HG03432 (cell line): ENCODE data around the gene CD40.

Experiments used
- ATAC-seq: cut with Tn5 transposase; IDR thresholded peaks from one replicate; pipeline ENCODE4 v1.9.1; 2021; ENCODE audit warnings: mild to moderate bottlenecking, moderate library complexity; ENCODE audit not compliant: unreplicated experiment

The CD40 gene

GRCh38 chr20:46142124-46142523 lies 24.0 kb downstream of the CD40 start:
- ATAC-seq, result no peak

- ATAC-seq, result no peak
These were observed 26.4 kb downstream of the CD40 start for GRCh38 chr20:46144432-46145025.

- ATAC-seq, result no peak
These were observed 27.6 kb downstream of the CD40 start for GRCh38 chr20:46145713-46146112.

- no peak for ATAC-seq
These were observed 30.4 kb downstream of the CD40 start for GRCh38 chr20:46148313-46149208.

- ATAC-seq, result no peak
These were observed 32.8 kb downstream of the CD40 start for GRCh38 chr20:46150943-46151342.

GRCh38 chr20:46151936-46152335 lies 33.8 kb downstream of the CD40 start:
- no peak for ATAC-seq

GRCh38 chr20:46152824-46153586 lies 34.9 kb downstream of the CD40 start:
- no peak for ATAC-seq

GRCh38 chr20:46154305-46154704 lies 36.2 kb downstream of the CD40 start:
- no peak for ATAC-seq

- no peak for ATAC-seq
These were observed 36.7 kb downstream of the CD40 start for GRCh38 chr20:46154796-46155195.

GRCh38 chr20:46156065-46156464 lies 38.0 kb downstream of the CD40 start:
- ATAC-seq, result no peak

- ATAC-seq, result no peak
These were observed 39.0 kb downstream of the CD40 start for GRCh38 chr20:46157076-46157592.

GRCh38 chr20:46157625-46158024 lies 39.5 kb downstream of the CD40 start:
- no peak for ATAC-seq

- no peak for ATAC-seq
These were observed 40.4 kb downstream of the CD40 start for GRCh38 chr20:46158476-46158987.

GRCh38 chr20:46159101-46159897 lies 41.2 kb downstream of the CD40 start:
- ATAC-seq, result no peak

- no peak for ATAC-seq
These were observed 42.5 kb downstream of the CD40 start for GRCh38 chr20:46160661-46161060.

GRCh38 chr20:46161921-46162320 lies 43.8 kb downstream of the CD40 start:
- no peak for ATAC-seq

GRCh38 chr20:46164254-46164653 lies 46.1 kb downstream of the CD40 start:
- ATAC-seq, result no peak

- no peak for ATAC-seq
These were observed 49.0 kb downstream of the CD40 start for GRCh38 chr20:46167080-46167479.

GRCh38 chr20:46168438-46168837 lies 50.3 kb downstream of the CD40 start:
- no peak for ATAC-seq
